Adrenal gland (tissue), 5 donors: ENCODE results near the gene AFTPH.

Experiments
- POLR2A ChIP-seq, 2 donors: fragments of 450-650 bp; IDR thresholded peaks; one replicate each; pipeline ENCODE4 v1.6.1; 2017; ENCODE audit warnings: antibody characterized with exemption in 2 of 2, mild to moderate bottlenecking in 2 of 2, moderate library complexity in 1 of 2
- TF ChIP-seq, protein P1 (sequence below), 6 experiments: fragments of 450-650 bp in 4 of 6; fragments of 200-600 bp in 2 of 6; sonication (generic) in 1 of 6; IDR thresholded peaks; 1 replicate in 5 of 6; 2 replicates in 1 of 6; pipeline versions ENCODE4 v1.5.1 to v1.8.0; 2016 to 2021; ENCODE audit warnings: antibody characterized with exemption in 6 of 6, mild to moderate bottlenecking in 2 of 6, moderate library complexity in 1 of 6
- donor health status: DM: no; HTN: no; CAD: no.

DNA sequence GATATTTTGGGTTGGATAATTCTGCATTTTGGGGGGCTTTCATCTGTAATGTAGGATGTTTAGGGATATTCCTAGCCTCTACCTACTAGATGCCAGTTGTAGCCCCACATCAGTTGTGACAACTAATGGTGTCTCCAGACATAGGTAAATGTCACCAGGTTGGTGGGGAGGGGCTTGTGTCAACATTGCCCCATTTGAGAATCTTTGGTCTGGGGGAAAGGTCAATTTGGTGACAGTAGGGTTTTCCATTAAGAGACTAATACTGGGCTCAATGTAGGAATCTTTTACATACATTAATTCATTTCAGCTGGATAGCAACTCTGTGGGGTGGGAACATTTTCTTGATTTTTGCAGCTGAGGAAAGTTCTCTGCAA lies 6.6 kb upstream of the AFTPH start:
- TF ChIP-seq, protein P1, sequence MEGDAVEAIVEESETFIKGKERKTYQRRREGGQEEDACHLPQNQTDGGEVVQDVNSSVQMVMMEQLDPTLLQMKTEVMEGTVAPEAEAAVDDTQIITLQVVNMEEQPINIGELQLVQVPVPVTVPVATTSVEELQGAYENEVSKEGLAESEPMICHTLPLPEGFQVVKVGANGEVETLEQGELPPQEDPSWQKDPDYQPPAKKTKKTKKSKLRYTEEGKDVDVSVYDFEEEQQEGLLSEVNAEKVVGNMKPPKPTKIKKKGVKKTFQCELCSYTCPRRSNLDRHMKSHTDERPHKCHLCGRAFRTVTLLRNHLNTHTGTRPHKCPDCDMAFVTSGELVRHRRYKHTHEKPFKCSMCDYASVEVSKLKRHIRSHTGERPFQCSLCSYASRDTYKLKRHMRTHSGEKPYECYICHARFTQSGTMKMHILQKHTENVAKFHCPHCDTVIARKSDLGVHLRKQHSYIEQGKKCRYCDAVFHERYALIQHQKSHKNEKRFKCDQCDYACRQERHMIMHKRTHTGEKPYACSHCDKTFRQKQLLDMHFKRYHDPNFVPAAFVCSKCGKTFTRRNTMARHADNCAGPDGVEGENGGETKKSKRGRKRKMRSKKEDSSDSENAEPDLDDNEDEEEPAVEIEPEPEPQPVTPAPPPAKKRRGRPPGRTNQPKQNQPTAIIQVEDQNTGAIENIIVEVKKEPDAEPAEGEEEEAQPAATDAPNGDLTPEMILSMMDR (IDR thresholded peaks at IDR 0.05), result no peak
- no peak for TF ChIP-seq POLR2A (IDR thresholded peaks at IDR 0.05)
